Uterine smooth muscle cell (primary cell): ENCODE data around the gene PDIA2. TPM values are rescaled to one million over a fixed set of nuclear protein-coding genes. Genes with fewer than 3 reads are reported as not detected.

ENCODE experiments used
- total RNA-seq: library from RNA; depleted of rRNA; stranded (reverse); fragments of >200 nt; gene quantifications from 2 replicates; pipeline ENCODE4 v1.2.3, GENCODE V29; 2014

Gene PDIA2, protein sequence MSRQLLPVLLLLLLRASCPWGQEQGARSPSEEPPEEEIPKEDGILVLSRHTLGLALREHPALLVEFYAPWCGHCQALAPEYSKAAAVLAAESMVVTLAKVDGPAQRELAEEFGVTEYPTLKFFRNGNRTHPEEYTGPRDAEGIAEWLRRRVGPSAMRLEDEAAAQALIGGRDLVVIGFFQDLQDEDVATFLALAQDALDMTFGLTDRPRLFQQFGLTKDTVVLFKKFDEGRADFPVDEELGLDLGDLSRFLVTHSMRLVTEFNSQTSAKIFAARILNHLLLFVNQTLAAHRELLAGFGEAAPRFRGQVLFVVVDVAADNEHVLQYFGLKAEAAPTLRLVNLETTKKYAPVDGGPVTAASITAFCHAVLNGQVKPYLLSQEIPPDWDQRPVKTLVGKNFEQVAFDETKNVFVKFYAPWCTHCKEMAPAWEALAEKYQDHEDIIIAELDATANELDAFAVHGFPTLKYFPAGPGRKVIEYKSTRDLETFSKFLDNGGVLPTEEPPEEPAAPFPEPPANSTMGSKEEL
- total RNA-seq: 0.12 TPM in 1 of 2 replicates, not detected in the other

GRCh38 chr16:283033-283805 is at the start of gene PDIA2:
Gene PDIA2 (plus strand): TSS chr16:283164. CDS start chr16:283170, 6 bp downstream.

DNA sequence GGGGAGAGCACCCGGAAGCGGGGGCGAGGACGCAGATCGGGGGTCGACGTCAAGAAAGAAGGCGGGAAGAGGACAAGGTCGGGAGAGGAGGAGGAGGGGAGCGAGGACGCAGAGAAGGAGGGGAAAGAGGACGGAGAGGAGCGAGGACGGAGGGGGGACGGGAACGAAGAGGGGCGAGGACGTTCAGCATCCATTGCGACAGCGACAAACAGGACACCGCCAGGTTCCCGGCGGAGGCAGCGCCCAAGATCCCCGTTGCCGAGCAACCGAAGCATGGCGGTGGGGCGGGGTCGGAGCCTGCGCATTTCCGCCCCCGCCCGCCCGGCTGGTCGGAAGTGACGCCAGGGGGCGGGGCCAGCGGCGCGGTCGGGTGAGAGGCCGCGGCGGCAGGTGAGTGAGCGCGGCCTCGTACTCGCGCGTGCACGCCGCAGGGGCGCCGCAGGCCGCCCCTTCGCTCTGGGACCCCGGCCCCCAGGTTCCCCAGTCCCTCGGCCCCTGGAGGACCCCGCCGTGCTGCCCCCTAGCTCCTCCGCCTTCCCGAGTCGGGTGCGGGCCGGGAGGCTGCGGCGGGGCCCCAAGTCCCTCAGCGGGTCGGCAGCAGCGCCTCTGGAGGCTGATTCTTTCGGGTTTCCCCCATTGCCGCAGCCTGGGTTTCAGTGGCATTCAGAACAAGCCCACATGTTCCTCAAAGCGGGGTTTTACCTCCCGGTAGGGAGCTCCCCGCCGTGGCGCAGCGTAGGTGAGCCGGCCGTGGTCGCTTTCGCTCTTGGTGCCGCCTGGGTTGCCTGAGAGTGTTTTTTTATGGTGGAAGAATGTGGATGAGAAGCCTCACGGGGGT is 48.3 kb upstream of the PDIA2 start, which contains the start of gene FAM234A:
Gene FAM234A, plus strand, starts transcription at position 354 of the 838 bp plus-strand sequence. CDS start 19,593 bp downstream, outside the sequence.

DNA sequence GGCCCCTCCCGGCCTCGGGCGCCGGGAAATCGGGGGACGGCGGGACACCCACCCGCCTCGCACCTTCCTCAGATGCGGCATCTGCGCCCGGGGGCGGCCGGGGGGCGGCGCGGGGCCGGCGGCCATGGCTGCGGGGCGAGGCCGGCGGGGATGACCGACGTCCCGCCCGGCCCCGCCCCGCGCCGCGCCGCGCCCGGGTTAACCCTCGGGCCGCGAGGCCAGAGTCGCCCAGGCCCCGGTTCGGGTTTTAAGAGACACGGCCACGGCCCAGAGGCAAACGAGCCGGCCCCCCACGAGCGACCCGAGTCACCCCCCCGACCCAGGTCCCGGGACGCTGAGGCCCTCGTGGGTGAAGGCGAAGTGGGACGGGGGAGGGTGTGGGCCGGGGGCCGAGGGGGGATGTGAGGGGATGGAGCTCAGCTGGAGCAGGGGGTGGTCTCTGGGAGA is 7.2 kb upstream of the PDIA2 start, which contains the start of gene RGS11:
Gene RGS11, minus strand, starts transcription at position 159 of the 447 bp plus-strand sequence. Its CDS starts 33 bp downstream, at position 126.

DNA sequence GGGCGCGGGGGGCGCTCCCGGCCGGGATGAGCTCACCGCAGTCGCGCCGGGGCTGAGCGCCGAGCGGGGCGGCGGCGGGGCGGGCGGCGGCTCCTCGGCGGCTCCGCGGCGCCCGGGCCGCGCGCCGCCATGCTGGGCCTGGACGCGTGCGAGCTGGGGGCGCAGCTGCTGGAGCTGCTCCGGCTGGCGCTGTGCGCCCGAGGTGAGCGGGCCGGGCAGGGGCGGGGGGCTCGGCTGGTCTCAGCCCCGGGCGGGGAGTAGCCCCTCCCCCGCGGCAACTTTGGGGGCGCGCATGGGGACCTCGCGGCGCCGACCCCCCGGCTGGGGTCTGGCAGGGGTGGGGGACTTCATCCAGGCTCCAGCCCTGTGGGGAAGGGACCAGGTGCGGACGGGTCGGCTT is 2.4 kb upstream of the PDIA2 start, which contains the start of gene ARHGDIG:
Gene ARHGDIG, plus strand, starts transcription at position 40 of the 400 bp plus-strand sequence. Its CDS starts 90 bp downstream, at position 130.

Other genes with a start within 250 kb of the PDIA2 start
- gene POLR3K, start 229.6 kb upstream of the PDIA2 start, total RNA-seq: 4.0 and 6.8 TPM in 2 replicates
- 25.6 and 40.9 TPM in 2 replicates for gene SNRNP25, start 229.3 kb upstream of the PDIA2 start, total RNA-seq
- 36.4 and 39.8 TPM in 2 replicates for gene RHBDF1, start 210.5 kb upstream of the PDIA2 start, total RNA-seq
- gene MPG, start 204.9 kb upstream of the PDIA2 start, total RNA-seq: 257 and 267 TPM in 2 replicates
- gene NPRL3, start 144.5 kb upstream of the PDIA2 start, total RNA-seq: 9.2 and 13.4 TPM in 2 replicates
- not detected in 2 replicates for gene HBZ, start 130.5 kb upstream of the PDIA2 start, total RNA-seq
- gene HBM, start 117.2 kb upstream of the PDIA2 start, total RNA-seq: not detected in 2 replicates
- gene HBA2, start 110.3 kb upstream of the PDIA2 start, total RNA-seq: not detected in 2 replicates
- not detected in 2 replicates for gene HBA1, start 106.5 kb upstream of the PDIA2 start, total RNA-seq
- 0.44 TPM in 1 of 2 replicates, not detected in the other for gene HBQ1, start 102.7 kb upstream of the PDIA2 start, total RNA-seq
- gene LUC7L, start 53.7 kb upstream of the PDIA2 start, total RNA-seq: 40.5 and 44.7 TPM in 2 replicates
- gene FAM234A, start 48.3 kb upstream of the PDIA2 start, total RNA-seq: 53.0 and 73.0 TPM in 2 replicates
- gene RGS11, start 7.2 kb upstream of the PDIA2 start, total RNA-seq: 0.22 and 4.2 TPM in 2 replicates
- 0.12 and 0.44 TPM in 2 replicates for gene ARHGDIG, start 2.6 kb upstream of the PDIA2 start, total RNA-seq
- 28.1 and 28.6 TPM in 2 replicates for gene AXIN1, start 69.6 kb downstream of the PDIA2 start, total RNA-seq
- 72.0 and 101 TPM in 2 replicates for gene MRPL28, start 87.4 kb downstream of the PDIA2 start, total RNA-seq
- 63.9 and 64.3 TPM in 2 replicates for gene PGAP6, start 98.8 kb downstream of the PDIA2 start, total RNA-seq
- 37.5 and 66.2 TPM in 2 replicates for gene NME4, start 114.0 kb downstream of the PDIA2 start, total RNA-seq
- gene DECR2, start 118.7 kb downstream of the PDIA2 start, total RNA-seq: 14.4 and 15.9 TPM in 2 replicates
- gene RAB11FIP3, start 142.5 kb downstream of the PDIA2 start, total RNA-seq: 18.4 and 23.0 TPM in 2 replicates
- gene CAPN15, start 244.5 kb downstream of the PDIA2 start, total RNA-seq: 41.7 and 58.5 TPM in 2 replicates